ENCODE measurements around the gene ELAVL1.
A peak's percentile ranks its signal among the peaks of the same experiment; 100 is the strongest.

ELAVL1 gene

DNA sequence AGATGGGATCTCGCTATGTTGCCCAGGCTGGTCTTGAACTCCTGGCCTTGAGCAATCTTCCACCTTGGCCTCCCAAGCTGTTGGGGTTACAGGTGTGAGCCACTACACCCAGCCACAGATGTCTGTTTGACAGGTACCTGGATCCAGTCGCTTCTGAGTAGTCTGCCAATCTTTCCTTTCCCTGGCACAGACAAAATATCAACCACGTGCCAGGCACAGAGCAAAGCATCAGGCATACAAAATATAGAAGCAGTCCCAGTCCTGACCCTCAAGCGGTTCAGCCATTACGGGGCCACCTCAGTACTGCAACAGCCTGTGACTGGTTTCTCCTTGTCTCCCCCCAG lies 3.8 kb downstream of the ELAVL1 start:
- Mint-ChIP-seq H3K9me3 (no peaks in the 10 kb centered on the region), H3K27me3 (no peaks in the 10 kb centered on the region), H3K4me3 (peak overlapping the region; percentile 85), H3K4me1 (ENCODE audit: low read depth) (peaks cover 53% of the 10 kb centered on the region), H3K36me3 (ENCODE audit: low read depth) (peaks cover 28% of the 10 kb centered on the region), H3K27ac (peak overlapping the region; percentile 86)
- intact Hi-C loops (cut with micrococcal nuclease) = no loop called here

DNA sequence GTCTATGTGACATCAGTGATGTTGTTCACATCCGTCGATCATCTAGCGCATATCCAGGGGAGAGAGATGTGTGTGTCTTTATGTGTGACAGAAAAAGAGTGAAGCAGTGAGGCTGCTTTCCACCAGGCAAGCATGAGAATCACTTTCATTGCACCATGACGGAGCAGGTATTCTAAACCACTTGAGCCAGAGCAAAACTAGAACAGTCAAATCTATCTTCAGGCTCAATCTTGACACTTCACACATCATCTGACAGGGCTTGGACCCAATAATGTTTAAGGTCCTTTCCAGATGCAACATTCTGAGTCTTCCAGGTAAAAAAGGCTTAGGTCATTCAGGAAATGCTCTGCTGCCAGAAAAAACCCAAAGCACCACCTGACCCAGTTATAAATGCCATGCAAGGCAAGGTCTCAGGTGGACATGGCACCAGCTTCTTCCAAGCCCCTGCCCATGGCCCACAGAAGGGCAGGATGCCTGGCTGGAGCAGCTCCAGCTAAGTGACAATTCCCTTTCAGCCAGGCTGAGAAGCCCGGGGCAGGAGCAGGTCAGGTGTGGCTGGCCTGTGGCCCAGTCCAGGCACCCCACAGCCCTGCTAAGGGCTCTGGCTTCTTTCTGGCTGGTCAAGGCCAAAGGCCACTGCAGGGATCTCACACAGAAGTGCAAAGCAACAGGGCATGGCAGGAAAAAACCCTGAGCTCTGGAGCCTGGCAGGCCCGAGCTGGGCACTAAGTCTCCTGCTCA lies 5.0 kb downstream of the ELAVL1 start:
- Mint-ChIP-seq H3K36me3 (ENCODE audit: low read depth) (peaks cover 38% of the 10 kb centered on the region), H3K27me3 (no peaks in the 10 kb centered on the region), H3K4me1 (ENCODE audit: low read depth) (peaks cover 56% of the 10 kb centered on the region), H3K4me3 (no peak overlapping the region), H3K9me3 (no peaks in the 10 kb centered on the region), H3K27ac (no peak overlapping the region)
- intact Hi-C loops (cut with micrococcal nuclease) = no loop called here

DNA sequence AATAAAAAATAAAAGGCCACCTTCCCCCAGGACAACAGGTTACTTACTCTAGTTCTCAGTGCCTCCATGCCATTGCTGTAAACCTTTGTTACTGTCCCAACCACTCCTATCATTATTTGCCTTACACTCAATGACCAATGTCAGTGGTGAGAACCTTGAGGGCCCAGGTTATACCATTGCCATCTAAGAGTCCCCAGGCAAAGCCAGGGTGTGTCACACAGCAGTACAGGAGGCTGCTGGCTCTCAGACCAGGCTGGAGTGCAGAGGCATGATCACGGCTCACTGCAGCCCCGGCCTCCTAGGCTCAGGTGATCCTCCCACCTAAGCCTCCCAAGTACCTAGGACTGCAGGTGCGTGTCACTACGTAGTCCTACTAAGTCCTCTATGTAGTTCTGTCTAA lies 6.1 kb downstream of the ELAVL1 start:
- no peaks in the 10 kb centered on the region for H3K9me3 Mint-ChIP-seq
- no peaks in the 10 kb centered on the region for H3K27me3 Mint-ChIP-seq
- H3K4me3 Mint-ChIP-seq = no peak overlapping the region
- H3K36me3 Mint-ChIP-seq (ENCODE audit: low read depth) = peaks cover 38% of the 10 kb centered on the region
- H3K4me1 Mint-ChIP-seq (ENCODE audit: low read depth) = peaks cover 55% of the 10 kb centered on the region
- no peak overlapping the region for H3K27ac Mint-ChIP-seq
- intact Hi-C loops (cut with micrococcal nuclease) = no loop called here

DNA sequence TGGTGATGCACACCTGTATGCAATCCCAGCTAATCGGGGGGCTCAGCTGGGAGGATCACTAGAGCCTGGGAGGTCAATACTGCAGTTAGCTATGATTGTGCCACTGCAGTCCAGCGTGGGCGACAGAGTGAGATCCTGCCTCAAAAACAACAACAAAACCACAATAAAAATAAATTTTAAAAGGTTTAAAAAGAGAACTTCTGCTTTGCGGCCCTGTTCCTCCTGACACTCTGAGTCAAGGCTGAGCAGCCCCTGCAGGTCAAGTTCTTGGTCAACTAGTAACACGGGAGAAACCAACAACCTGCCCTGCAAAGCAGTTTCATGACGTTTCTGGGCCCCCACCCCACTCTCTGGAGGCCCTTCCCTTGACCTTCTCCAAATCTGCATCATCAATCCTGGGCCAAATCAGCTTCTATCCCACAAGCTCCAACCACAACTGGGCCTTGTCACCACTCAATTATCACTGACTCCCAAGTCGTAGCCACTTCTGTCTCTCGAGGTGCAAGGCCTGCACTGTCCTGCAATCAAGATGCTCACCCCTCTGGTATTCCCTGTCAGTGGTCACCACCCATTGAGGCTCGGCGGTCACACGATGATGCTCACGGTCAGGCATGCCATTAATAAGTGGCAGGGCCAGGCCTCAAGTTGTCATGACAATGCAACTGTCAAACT lies 7.5 kb downstream of the ELAVL1 start:
- H3K36me3 Mint-ChIP-seq (ENCODE audit: low read depth) = peaks cover 48% of the 10 kb centered on the region
- peak overlapping the region; percentile 37 for H3K27ac Mint-ChIP-seq
- intact Hi-C loops (cut with micrococcal nuclease) = no loop called here
- no peaks in the 10 kb centered on the region for H3K9me3 Mint-ChIP-seq
- H3K4me1 Mint-ChIP-seq (ENCODE audit: low read depth) = peaks cover 56% of the 10 kb centered on the region
- no peak overlapping the region for H3K4me3 Mint-ChIP-seq
- H3K27me3 Mint-ChIP-seq = no peaks in the 10 kb centered on the region

DNA sequence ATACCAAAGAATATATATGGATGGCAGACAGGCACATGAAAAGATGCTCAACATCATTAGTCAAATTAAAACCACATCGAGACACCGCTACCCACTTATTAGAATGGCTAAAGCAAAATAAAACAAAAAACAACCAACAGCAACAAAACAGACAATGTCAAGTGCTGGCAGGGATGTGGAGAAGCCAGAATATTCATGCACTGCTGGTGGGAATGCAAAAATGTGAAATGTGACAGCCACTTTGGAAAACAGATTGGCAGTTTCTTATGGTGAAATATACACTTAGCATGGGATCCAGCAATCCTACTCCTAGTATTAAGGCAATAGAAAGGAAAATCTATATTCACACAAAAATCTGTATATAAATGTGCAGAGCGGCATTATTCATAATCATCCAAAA lies 8.6 kb downstream of the ELAVL1 start:
- Mint-ChIP-seq H3K27ac (no peak overlapping the region), H3K4me3 (no peak overlapping the region), H3K36me3 (ENCODE audit: low read depth) (peaks cover 55% of the 10 kb centered on the region), H3K9me3 (no peaks in the 10 kb centered on the region), H3K4me1 (ENCODE audit: low read depth) (peaks cover 45% of the 10 kb centered on the region), H3K27me3 (no peaks in the 10 kb centered on the region)
- intact Hi-C loops (cut with micrococcal nuclease) = no loop called here

DNA sequence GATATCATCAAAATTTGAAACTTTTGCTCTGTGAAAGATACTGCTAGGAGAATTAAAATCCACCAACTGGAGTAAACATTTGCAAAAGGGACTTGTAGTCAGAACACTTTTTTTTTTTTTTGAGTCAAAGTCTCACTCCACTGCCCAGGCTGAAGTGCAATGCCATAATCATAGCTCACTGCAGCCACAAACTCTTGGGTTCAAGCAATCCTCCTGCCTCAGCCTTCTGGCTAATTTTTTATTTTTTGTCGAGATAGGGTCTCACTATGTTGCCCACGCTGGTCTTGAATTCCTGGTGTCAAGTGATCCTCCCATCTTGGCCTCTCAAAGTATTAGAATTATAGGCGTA lies 9.7 kb downstream of the ELAVL1 start:
- intact Hi-C loops (cut with micrococcal nuclease) = no loop called here
- H3K27ac Mint-ChIP-seq = peak overlapping the region; percentile 51
- H3K4me3 Mint-ChIP-seq = no peak overlapping the region
- H3K27me3 Mint-ChIP-seq = no peaks in the 10 kb centered on the region
- H3K36me3 Mint-ChIP-seq (ENCODE audit: low read depth) = peaks cover 55% of the 10 kb centered on the region
- no peaks in the 10 kb centered on the region for H3K9me3 Mint-ChIP-seq
- H3K4me1 Mint-ChIP-seq (ENCODE audit: low read depth) = peaks cover 34% of the 10 kb centered on the region

DNA sequence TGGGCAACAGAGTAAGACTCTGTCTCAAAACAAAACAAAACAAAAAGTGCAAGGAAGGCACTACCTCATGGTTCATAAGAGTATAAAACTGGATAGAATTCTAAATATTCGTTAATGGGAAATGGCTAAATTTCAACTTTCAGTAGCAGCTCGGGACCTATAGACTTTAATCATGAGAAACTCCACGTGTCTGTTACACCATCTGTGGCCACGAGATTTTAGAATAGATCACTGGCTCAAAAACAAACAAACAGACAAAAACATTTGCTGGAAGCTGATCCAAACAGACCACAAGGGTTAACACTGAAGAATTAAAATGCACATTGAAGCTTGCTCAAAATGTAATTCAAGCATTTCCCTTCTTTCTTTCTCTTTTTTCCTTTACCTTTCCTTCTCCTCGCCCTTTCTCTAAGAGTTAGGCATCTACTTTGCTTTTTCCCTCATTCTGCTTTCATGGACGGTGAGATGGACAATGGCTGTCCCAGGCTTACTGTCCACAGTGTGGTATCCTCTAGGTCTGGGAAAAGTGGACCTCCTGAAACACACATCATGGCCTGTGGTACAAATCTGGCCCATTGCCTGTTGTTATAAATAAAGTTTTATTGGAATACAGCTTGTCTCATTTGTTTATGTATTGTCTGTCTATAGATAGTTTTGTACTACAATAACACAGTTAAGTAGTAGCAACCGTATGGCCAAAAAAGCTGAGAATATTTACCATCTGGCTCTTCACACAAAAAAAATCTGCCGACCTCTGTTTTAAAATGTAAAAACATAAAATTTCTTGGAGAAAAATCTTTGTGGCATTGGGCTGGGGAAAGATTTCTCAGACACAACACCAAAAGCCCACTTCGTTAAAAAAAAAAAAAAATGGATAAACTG lies 10.3 kb downstream of the ELAVL1 start:
- H3K27ac Mint-ChIP-seq = no peak overlapping the region
- no peaks in the 10 kb centered on the region for H3K27me3 Mint-ChIP-seq
- H3K9me3 Mint-ChIP-seq = no peaks in the 10 kb centered on the region
- H3K36me3 Mint-ChIP-seq (ENCODE audit: low read depth) = peaks cover 58% of the 10 kb centered on the region
- no peak overlapping the region for H3K4me3 Mint-ChIP-seq
- intact Hi-C loops (cut with micrococcal nuclease) = no loop called here
- peaks cover 34% of the 10 kb centered on the region for H3K4me1 Mint-ChIP-seq (ENCODE audit: low read depth)

DNA sequence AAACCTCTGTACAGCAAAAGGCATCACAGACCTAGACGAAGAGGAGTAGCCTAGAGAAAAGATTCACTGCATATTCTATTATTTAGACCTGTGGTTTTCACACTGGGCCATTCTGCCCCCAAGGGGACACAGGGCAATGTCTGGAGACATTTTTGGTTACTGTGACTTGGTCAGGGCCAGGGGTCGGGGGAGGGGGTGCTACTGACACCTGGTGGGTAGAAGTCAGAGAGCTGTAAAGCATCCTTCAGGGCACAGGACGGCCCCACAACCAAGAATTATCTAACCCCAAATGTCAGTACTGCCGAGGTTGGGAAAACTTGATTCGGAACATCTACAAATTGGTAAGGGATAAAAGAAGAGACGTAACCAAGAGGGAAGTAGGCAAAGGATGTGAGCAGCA lies 11.3 kb downstream of the ELAVL1 start:
- H3K9me3 Mint-ChIP-seq = no peaks in the 10 kb centered on the region
- intact Hi-C loops (cut with micrococcal nuclease) = no loop called here
- H3K4me1 Mint-ChIP-seq (ENCODE audit: low read depth) = peaks cover 34% of the 10 kb centered on the region
- H3K27ac Mint-ChIP-seq = peak overlapping the region; percentile 11
- H3K36me3 Mint-ChIP-seq (ENCODE audit: low read depth) = peaks cover 59% of the 10 kb centered on the region
- no peak overlapping the region for H3K4me3 Mint-ChIP-seq
- H3K27me3 Mint-ChIP-seq = no peaks in the 10 kb centered on the region

DNA sequence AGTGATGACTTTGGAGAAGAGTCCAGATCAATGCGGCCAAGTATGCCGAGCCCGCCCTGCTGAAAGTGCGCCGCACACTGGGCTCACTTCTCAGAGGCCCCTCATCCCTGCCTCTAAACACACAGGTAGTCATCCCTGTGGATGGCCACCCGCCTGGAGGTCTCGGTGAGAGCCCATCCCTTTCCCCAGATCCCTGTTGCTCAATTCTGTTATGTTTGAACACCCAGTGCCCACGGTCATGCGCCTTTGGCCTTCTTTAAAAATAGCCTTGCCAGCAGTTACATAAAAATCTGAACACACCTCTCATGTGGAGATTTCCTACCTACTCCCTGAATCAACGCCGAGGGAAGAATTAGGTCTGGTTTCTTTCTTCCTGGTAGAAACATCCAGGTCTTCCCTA lies 11.9 kb downstream of the ELAVL1 start:
- Mint-ChIP-seq H3K27ac (peak overlapping the region; percentile 11), H3K9me3 (no peaks in the 10 kb centered on the region), H3K4me3 (no peak overlapping the region), H3K36me3 (ENCODE audit: low read depth) (peaks cover 64% of the 10 kb centered on the region), H3K27me3 (no peaks in the 10 kb centered on the region), H3K4me1 (ENCODE audit: low read depth) (peaks cover 30% of the 10 kb centered on the region)
- intact Hi-C loops (cut with micrococcal nuclease) = no loop called here

DNA sequence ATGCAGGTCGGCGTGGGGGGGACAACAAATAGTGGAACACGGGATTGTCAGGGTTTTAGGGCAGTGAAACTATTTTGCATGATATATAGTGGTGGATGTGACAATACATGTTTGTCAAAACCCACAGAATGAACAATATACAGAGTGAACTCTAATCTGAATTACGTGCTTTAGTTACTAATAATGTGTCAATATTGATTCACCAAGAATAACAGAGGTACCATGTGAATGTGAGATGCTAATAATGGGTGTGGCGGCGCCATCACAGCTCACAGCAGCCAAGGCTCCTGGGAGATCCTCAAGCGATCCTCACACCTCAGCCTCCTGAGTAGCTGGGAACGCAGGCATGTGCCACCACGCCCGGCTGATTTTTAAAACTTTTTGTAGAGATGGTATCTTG lies 12.9 kb downstream of the ELAVL1 start:
- intact Hi-C loops (cut with micrococcal nuclease) = no loop called here
- Mint-ChIP-seq H3K4me3 (no peak overlapping the region), H3K36me3 (ENCODE audit: low read depth) (peaks cover 74% of the 10 kb centered on the region), H3K27ac (no peak overlapping the region), H3K9me3 (no peaks in the 10 kb centered on the region), H3K4me1 (ENCODE audit: low read depth) (peaks cover 25% of the 10 kb centered on the region), H3K27me3 (no peaks in the 10 kb centered on the region)

DNA sequence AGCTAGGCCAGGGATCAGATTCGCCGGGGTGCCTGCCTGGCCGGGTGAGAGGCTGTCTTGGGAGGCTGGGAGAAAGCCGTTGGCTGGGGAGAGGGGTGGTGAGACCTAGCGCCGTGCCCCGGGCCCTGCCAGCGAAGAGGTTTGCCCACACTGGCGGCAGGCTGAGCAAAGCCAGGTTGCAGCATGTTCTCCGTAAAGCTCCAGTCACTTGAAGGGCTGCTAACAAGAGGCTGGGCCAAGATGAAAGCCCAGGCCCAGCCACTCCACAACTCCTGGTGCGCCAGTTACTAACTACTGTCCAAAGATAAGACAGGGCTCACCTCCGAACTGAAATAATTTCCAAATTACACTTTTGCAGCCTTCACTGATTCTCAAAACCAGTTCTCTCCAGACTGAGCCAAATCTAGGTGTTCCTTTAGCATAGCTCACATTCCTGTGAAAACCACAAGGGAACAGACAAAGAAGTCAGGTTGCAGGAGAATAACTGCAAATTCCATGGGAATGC lies 16.3 kb downstream of the ELAVL1 start:
- peaks cover 91% of the 10 kb centered on the region for H3K36me3 Mint-ChIP-seq (ENCODE audit: low read depth)

DNA sequence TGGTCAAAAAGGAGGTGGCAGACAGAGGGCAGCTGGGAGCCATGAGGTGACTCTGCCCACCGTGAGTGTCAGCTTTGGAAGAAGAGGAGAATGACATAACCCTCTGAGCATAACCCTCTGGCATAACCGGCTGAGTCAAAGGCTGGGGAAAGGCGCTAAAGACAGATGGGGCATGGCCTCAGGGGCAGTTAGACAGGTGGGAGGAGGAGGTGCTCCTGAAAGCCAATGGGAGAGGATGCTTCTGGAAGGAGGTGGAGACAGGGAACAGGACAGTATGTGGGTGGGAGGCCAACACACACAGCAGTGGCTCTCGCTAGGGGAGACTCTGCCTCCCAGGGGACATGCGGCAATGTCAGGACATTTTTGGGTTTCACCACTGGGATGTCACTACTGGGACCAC lies 17.1 kb downstream of the ELAVL1 start:
- no peaks in the 10 kb centered on the region for H3K9me3 Mint-ChIP-seq
- H3K4me3 Mint-ChIP-seq = no peak overlapping the region
- intact Hi-C loops (cut with micrococcal nuclease) = no loop called here
- H3K27ac Mint-ChIP-seq = no peak overlapping the region
- no peaks in the 10 kb centered on the region for H3K27me3 Mint-ChIP-seq
- H3K4me1 Mint-ChIP-seq (ENCODE audit: low read depth) = peaks cover 27% of the 10 kb centered on the region
- peaks cover 93% of the 10 kb centered on the region for H3K36me3 Mint-ChIP-seq (ENCODE audit: low read depth)

More for the DNA sequence above, 16.3 kb downstream of the ELAVL1 start:
- Mint-ChIP-seq H3K27me3 (no peaks in the 10 kb centered on the region), H3K4me3 (no peak overlapping the region), H3K9me3 (no peaks in the 10 kb centered on the region), H3K4me1 (ENCODE audit: low read depth) (peaks cover 30% of the 10 kb centered on the region), H3K27ac (no peak overlapping the region)
- intact Hi-C loops (cut with micrococcal nuclease) = no loop called here

DNA sequence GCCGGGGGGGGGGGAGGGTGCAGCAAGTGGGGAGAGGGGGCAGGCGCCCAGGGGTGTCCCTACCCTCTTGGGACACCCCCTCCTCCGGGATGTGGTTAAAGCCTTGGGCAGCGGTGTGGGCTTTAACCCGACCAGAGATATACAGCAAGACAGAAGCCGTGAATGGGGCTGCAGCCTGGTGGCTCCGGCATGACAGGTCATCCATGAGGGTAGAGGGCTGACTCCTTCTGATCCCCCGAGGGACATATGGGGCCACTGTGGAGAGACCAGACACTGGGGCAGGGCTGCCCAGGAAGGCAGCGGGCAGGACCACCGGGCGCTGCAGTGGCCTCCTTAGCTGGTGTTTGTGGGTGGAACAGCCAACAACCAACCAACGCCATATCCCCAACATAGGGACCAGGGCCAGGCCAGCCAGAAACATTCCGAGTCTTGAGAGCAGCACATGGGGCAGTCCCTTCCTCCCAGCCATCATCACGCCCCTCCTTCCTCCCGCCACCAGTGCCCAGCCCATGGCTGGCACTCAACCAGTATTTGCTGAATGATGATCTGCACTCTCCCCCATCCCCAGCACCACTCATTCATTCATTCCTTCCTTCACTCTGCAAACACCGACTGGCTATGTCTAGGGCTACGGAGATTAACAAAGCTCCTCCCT lies 18.2 kb downstream of the ELAVL1 start:
- Mint-ChIP-seq H3K9me3 (no peaks in the 10 kb centered on the region), H3K4me3 (no peak overlapping the region), H3K4me1 (ENCODE audit: low read depth) (peaks cover 27% of the 10 kb centered on the region), H3K27ac (no peak overlapping the region), H3K36me3 (ENCODE audit: low read depth) (peaks cover 93% of the 10 kb centered on the region), H3K27me3 (no peaks in the 10 kb centered on the region)
- intact Hi-C loops (cut with micrococcal nuclease) = no loop called here

All from dendritic cell treated with granulocyte-macrophage colony-stimulating factor and Interleukin-4, amounts not matched to agents 40 ng/mL and 50 ng/mL, for 4 days (primary cell).